Gastroesophageal sphincter (tissue), 4 donors: Measurements from ENCODE around the gene VANGL2. TPM values are rescaled to one million over a fixed set of nuclear protein-coding genes. Genes with fewer than 3 reads are reported as not detected.

Experiments used
- ATAC-seq: fragments of 150-250 bp; one replicate; pipeline ENCODE4 v1.9.1; 2016; ENCODE audit warnings: mild to moderate bottlenecking, moderate library complexity
- H3K27ac ChIP-seq, 4 donors: fragments of 200-600 bp; sonication (generic) in 3 of 4; 1 replicate in 3 of 4; 2 replicates in 1 of 4; pipeline ENCODE4 v1.5.1; 2016 to 2019
- H3K27me3 ChIP-seq: fragments of 200-600 bp; sonication (generic); one replicate; pipeline ENCODE4 v1.5.1; 2019
- H3K36me3 ChIP-seq, 2 donors: fragments of 200-600 bp; sonication (generic); one replicate each; pipeline ENCODE4 v1.5.1; 2019; ENCODE audit warnings: control low read depth in 1 of 2
- H3K4me1 ChIP-seq, 3 donors: fragments of 200-600 bp; sonication (generic); 1 replicate in 2 of 3; 2 replicates in 1 of 3; pipeline ENCODE4 v1.5.1; 2016 to 2019; ENCODE audit warnings: control low read depth in 2 of 3
- H3K4me3 ChIP-seq, 2 donors: fragments of 200-600 bp; sonication (generic); one replicate each; pipeline ENCODE4 v1.5.1; 2019; ENCODE audit warnings: mild to moderate bottlenecking in 1 of 2, moderate library complexity in 1 of 2
- H3K9me3 ChIP-seq, 3 donors: fragments of 200-600 bp; sonication (generic); one replicate each; pipeline ENCODE4 v1.5.1; 2017 to 2019; ENCODE audit warnings: control low read depth in 2 of 3
- EP300 ChIP-seq: sonication (generic); formaldehyde crosslinking; IDR thresholded peaks from one replicate; pipeline ENCODE4 v1.6.1; 2017; ENCODE audit warnings: antibody characterized with exemption, mild to moderate bottlenecking
- POLR2A ChIP-seq, 2 donors: fragments of 450-650 bp; IDR thresholded peaks; one replicate each; pipeline ENCODE4 v1.6.1; 2017; ENCODE audit warnings: antibody characterized with exemption in 2 of 2, mild to moderate bottlenecking in 2 of 2, moderate library complexity in 1 of 2
- POLR2AphosphoS5 ChIP-seq: sonication (generic); formaldehyde crosslinking; IDR thresholded peaks from one replicate; pipeline ENCODE4 v1.6.1; 2017; ENCODE audit warnings: antibody characterized with exemption
- WGBS, 2 donors: methylation state at CpG; one replicate each; pipeline ENCODE4 v1.1.5; 2018; ENCODE audit warnings: low coverage in 1 of 2; 5-methylcytosine and 5-hydroxymethylcytosine counted together
- total RNA-seq, 4 donors: library from RNA; depleted of rRNA; stranded (reverse); fragments of >200 nt; gene quantifications; one replicate each; pipeline ENCODE4 v1.1.0, GENCODE V29; 2016
- TF ChIP-seq, protein P1 (sequence below), 4 experiments: fragments of 200-600 bp in 2 of 4; fragments of 450-650 bp in 2 of 4; sonication (generic) in 1 of 4; IDR thresholded peaks; one replicate each; pipeline ENCODE4 v1.5.1; 2017 to 2019; ENCODE audit warnings: antibody characterized with exemption in 4 of 4, mild to moderate bottlenecking in 2 of 4, moderate library complexity in 2 of 4

The VANGL2 gene
- total RNA-seq, 4 donors from 2014 or later: 0.62 to 8.5 (median 4.3) TPM

DNA sequence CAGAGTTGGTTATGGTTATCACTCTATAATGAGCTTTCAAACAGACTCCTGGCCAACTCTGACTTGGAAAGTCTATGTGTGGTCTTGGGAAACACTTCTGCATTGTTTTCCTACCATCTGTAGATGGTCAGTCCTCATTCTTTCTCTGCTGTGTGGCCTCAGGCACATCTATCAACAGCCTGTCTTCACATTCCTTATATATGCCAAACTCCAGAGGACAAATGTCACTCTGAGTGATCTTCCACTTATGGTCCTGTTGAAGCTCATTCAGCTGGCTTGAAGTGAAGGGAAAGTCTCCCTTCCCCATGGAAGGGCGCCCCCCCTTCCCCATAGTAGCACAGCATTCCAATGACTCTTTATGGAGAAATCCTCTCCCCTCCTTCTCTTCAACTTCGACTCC lies 58.7 kb downstream of the VANGL2 start:
- Histone ChIP-seq H3K27ac (no peak overlapping the region), H3K36me3 (no peaks in the 10 kb centered on the region), H3K9me3 (no peaks in the 10 kb centered on the region), H3K4me3 (no peak overlapping the region), H3K4me1 (no peaks in the 10 kb centered on the region), H3K27me3 (no peaks in the 10 kb centered on the region)
- ATAC-seq: no peak
- 49 to 50% methylated on average over 2 of the region's 2 CpGs for WGBS, 2 donors
- no peak for TF ChIP-seq POLR2A (IDR thresholded peaks at IDR 0.05)
- TF ChIP-seq EP300: no peak
- TF ChIP-seq POLR2AphosphoS5: no peak
- TF ChIP-seq, protein P1, sequence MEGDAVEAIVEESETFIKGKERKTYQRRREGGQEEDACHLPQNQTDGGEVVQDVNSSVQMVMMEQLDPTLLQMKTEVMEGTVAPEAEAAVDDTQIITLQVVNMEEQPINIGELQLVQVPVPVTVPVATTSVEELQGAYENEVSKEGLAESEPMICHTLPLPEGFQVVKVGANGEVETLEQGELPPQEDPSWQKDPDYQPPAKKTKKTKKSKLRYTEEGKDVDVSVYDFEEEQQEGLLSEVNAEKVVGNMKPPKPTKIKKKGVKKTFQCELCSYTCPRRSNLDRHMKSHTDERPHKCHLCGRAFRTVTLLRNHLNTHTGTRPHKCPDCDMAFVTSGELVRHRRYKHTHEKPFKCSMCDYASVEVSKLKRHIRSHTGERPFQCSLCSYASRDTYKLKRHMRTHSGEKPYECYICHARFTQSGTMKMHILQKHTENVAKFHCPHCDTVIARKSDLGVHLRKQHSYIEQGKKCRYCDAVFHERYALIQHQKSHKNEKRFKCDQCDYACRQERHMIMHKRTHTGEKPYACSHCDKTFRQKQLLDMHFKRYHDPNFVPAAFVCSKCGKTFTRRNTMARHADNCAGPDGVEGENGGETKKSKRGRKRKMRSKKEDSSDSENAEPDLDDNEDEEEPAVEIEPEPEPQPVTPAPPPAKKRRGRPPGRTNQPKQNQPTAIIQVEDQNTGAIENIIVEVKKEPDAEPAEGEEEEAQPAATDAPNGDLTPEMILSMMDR (IDR thresholded peaks at IDR 0.05): no peak

DNA sequence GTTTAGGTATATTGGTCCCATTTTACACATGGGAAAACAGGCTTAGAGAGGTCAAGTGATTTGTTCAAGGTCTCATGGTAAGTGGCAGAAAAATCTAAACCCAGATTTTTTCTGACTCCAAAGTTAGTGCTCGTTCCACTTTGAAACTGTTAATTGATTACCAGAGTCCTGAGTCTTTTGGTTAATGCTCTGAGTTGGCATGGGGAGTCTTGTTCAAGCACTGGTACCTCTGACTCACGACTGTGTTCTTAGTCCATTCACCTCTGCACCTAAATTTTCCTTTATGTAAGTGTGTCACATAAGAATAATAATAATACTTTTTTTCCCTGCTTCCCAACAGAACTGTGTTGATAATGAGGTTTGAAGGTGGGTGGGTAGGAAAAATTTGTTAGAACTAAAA lies 59.3 kb downstream of the VANGL2 start:
- WGBS, 2 donors: 59 to 63% methylated on average over 2 of the region's 2 CpGs
- H3K9me3 ChIP-seq: no peaks in the 10 kb centered on the region
- no peak overlapping the region for H3K4me3 ChIP-seq
- no peaks in the 10 kb centered on the region for H3K36me3 ChIP-seq
- no peak for ATAC-seq
- no peaks in the 10 kb centered on the region for H3K27me3 ChIP-seq
- no peaks in the 10 kb centered on the region for H3K4me1 ChIP-seq
- no peak for TF ChIP-seq POLR2A (IDR thresholded peaks at IDR 0.05)
- no peak for TF ChIP-seq POLR2AphosphoS5
- TF ChIP-seq, protein P1 (IDR thresholded peaks at IDR 0.05): no peak
- no peak for TF ChIP-seq EP300
- no peak overlapping the region for H3K27ac ChIP-seq

DNA sequence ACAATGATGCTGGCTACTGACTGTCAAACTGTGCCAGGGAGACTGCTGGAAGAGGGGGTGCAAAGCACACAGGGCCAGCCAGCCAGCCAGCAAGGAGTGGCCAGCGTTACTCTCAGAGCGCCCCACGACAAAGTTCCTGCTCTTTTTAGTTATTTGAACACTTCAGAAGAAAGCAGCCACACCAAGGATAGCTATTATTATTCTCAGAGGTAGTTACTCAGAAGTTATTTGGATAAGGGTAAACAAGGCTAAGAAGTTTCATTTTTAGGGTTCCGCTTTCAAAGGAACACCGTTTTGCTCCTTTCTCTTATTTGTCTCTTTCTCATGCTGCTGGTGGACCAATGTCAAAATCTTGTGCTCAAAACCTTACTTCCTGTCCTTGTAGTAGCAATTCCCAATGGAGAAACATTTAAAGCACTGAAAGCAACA lies 59.9 kb downstream of the VANGL2 start:
- WGBS, 2 donors: 69 to 82% methylated on average over 5 of the region's 5 CpGs
- peaks cover 0 to 3% (median 0%) of the 10 kb centered on the region in 3 donors for H3K9me3 ChIP-seq
- TF ChIP-seq POLR2AphosphoS5 (no peak), EP300 (no peak), POLR2A (IDR thresholded peaks at IDR 0.05) (no peak)
- TF ChIP-seq, protein P1 (IDR thresholded peaks at IDR 0.05): no peak
- no peak for ATAC-seq
- H3K27ac ChIP-seq: no peak overlapping the region
- H3K27me3 ChIP-seq: no peaks in the 10 kb centered on the region
- no peaks in the 10 kb centered on the region for H3K36me3 ChIP-seq
- no peak overlapping the region for H3K4me3 ChIP-seq
- no peaks in the 10 kb centered on the region for H3K4me1 ChIP-seq

DNA sequence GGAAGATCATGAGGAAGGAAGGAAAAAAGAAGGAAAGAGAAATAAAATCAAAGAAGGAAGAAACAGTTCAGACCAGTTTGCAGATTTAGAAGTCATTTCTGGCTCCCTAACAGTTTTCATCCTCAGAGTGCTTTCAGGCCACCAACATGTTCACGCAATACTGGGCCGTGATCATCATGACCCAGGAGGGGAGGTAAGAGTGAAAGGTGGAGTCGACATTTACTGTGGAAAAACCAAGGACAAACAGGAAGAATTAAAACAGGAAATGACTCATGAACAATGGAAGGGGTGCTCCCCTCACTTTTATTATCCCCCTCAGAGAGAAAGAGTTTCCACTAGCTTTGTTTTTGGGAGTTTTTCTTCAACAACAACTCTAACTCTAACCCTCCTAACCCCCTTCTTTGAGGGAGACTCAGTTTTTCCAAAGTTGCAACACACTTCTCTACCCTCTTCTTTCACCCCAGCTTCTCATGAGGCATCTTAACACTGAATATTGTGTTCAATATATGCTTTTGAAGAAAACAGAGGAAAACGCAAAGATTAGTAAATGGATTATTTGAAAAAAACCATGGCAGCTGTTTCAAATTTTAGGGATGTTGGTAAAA lies 60.4 kb downstream of the VANGL2 start:
- H3K36me3 ChIP-seq: no peaks in the 10 kb centered on the region
- H3K27me3 ChIP-seq: no peaks in the 10 kb centered on the region
- H3K27ac ChIP-seq: no peak overlapping the region
- ATAC-seq: no peak
- no peak for TF ChIP-seq POLR2AphosphoS5
- TF ChIP-seq, protein P1 (IDR thresholded peaks at IDR 0.05): no peak
- no peak for TF ChIP-seq POLR2A (IDR thresholded peaks at IDR 0.05)
- TF ChIP-seq EP300: no peak
- 73 to 100% methylated on average over 3 to 4 of the region's 4 CpGs for WGBS, 2 donors
- peaks cover 0 to 5% (median 0%) of the 10 kb centered on the region in 3 donors for H3K9me3 ChIP-seq
- H3K4me1 ChIP-seq: no peaks in the 10 kb centered on the region
- no peak overlapping the region for H3K4me3 ChIP-seq

DNA sequence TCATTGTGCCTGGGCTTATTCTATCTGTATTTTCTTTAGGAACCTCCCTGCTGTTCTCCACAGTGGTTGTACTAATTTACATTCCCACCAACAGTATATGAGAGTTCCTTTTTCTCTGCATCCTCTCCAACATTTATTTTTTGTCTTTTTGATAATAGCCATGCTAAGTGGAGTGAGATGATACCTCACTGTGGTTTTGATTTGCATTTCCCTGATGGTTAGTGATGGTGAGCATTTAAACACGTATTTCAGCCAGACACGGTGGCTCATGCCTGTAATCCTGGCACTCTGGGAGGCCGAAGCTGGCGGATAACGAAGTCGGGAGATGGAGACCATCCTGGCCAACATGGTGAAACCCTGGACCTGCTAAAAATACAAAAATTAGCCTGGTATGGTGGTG lies 64.8 kb downstream of the VANGL2 start:
- no peak overlapping the region for H3K27ac ChIP-seq
- H3K4me3 ChIP-seq: no peak overlapping the region
- 80 to 83% methylated on average over 1 to 4 of the region's 6 CpGs for WGBS, 2 donors
- TF ChIP-seq POLR2AphosphoS5: no peak
- no peak for TF ChIP-seq EP300
- TF ChIP-seq POLR2A (IDR thresholded peaks at IDR 0.05): no peak
- TF ChIP-seq, protein P1 (IDR thresholded peaks at IDR 0.05): no peak
- peaks cover 0 to 5% (median 0%) of the 10 kb centered on the region in 3 donors for H3K9me3 ChIP-seq
- no peaks in the 10 kb centered on the region for H3K27me3 ChIP-seq
- no peak for ATAC-seq
- no peaks in the 10 kb centered on the region for H3K4me1 ChIP-seq
- no peaks in the 10 kb centered on the region for H3K36me3 ChIP-seq
